Ovary (tissue), 3 donors: Measurements from ENCODE around the gene JAK2.

Experiments used
- POLR2A ChIP-seq: fragments of 450-650 bp; IDR thresholded peaks from one replicate; pipeline ENCODE4 v1.6.1; 2017; ENCODE audit warnings: antibody characterized with exemption, mild to moderate bottlenecking, moderate library complexity
- TF ChIP-seq, protein P1 (sequence below), 3 donors: fragments of 450-650 bp in 2 of 3; fragments of 200-600 bp in 1 of 3; IDR thresholded peaks; one replicate each; pipeline versions ENCODE4 v1.5.1 to v1.8.0; 2016 to 2022; ENCODE audit warnings: antibody characterized with exemption in 3 of 3, mild to moderate bottlenecking in 1 of 3
- donor health status: DM: no; HTN: no; CAD: no.

- TF ChIP-seq, protein P1, sequence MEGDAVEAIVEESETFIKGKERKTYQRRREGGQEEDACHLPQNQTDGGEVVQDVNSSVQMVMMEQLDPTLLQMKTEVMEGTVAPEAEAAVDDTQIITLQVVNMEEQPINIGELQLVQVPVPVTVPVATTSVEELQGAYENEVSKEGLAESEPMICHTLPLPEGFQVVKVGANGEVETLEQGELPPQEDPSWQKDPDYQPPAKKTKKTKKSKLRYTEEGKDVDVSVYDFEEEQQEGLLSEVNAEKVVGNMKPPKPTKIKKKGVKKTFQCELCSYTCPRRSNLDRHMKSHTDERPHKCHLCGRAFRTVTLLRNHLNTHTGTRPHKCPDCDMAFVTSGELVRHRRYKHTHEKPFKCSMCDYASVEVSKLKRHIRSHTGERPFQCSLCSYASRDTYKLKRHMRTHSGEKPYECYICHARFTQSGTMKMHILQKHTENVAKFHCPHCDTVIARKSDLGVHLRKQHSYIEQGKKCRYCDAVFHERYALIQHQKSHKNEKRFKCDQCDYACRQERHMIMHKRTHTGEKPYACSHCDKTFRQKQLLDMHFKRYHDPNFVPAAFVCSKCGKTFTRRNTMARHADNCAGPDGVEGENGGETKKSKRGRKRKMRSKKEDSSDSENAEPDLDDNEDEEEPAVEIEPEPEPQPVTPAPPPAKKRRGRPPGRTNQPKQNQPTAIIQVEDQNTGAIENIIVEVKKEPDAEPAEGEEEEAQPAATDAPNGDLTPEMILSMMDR (IDR thresholded peaks at IDR 0.05), result no peak
- TF ChIP-seq POLR2A, result no peak
These were observed 40.3 kb downstream of the JAK2 start for GRCh38 chr9:5025416-5025815.
